ENCODE results near the gene FAT1.

FAT1 gene

DNA sequence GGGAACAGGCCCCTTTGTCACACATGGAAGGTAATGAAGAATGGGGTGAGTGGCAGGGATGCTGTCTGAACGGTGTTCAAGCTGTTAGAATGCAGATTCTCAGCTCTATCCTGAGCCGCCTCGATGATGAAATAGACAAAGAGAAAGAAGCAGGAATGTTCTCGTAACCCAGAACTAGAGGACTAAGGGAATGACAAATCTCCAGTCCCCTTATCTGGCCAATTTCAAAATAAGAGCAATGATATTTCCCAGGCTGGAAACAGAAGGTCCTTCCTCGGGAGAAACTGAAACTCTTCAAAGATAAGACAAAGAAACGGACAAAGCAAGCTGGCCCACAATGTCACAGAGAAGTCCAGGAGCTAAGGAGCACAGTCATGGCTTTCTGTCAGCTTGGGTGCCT is 138.7 kb downstream of the FAT1 start:
- H3K4me3 ChIP-seq (replicated peaks in 1 of 2; ENCODE audit: low read depth in 2 of 2, low read length in 2 of 2): no peak overlapping the region
- DNase-seq (ENCODE audit: low read depth in 2 of 2): peak; percentile 18 to 48
- TF ChIP-seq, protein P1, sequence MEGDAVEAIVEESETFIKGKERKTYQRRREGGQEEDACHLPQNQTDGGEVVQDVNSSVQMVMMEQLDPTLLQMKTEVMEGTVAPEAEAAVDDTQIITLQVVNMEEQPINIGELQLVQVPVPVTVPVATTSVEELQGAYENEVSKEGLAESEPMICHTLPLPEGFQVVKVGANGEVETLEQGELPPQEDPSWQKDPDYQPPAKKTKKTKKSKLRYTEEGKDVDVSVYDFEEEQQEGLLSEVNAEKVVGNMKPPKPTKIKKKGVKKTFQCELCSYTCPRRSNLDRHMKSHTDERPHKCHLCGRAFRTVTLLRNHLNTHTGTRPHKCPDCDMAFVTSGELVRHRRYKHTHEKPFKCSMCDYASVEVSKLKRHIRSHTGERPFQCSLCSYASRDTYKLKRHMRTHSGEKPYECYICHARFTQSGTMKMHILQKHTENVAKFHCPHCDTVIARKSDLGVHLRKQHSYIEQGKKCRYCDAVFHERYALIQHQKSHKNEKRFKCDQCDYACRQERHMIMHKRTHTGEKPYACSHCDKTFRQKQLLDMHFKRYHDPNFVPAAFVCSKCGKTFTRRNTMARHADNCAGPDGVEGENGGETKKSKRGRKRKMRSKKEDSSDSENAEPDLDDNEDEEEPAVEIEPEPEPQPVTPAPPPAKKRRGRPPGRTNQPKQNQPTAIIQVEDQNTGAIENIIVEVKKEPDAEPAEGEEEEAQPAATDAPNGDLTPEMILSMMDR (IDR thresholded peaks at IDR 0.05; ENCODE audit: low read depth, low read length): no peak

DNA sequence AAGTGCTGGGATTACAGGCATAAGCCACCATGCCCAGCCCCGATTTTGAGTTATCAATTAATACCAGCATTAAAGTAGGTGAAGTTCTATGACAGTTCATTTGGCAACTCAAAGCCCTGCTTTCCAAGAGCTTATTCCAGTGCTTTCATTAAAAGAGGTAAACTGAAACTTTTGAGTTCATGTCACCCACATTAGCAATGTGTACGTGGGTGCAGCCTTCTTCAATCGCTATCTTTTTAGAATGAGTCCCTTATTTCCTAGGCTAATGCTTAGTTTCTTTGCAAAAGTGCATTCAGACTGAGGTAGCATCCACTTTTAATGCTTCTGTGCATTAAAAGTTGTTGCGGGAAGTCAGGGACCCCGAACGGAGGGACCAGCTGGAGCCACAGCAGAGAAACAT is 142.2 kb downstream of the FAT1 start:
- TF ChIP-seq, protein P1 (IDR thresholded peaks at IDR 0.05; ENCODE audit: low read depth, low read length): no peak
- DNase-seq (ENCODE audit: low read depth in 2 of 2): no peak
- no peak overlapping the region for H3K4me3 ChIP-seq (replicated peaks in 1 of 2; ENCODE audit: low read depth in 2 of 2, low read length in 2 of 2)

DNA sequence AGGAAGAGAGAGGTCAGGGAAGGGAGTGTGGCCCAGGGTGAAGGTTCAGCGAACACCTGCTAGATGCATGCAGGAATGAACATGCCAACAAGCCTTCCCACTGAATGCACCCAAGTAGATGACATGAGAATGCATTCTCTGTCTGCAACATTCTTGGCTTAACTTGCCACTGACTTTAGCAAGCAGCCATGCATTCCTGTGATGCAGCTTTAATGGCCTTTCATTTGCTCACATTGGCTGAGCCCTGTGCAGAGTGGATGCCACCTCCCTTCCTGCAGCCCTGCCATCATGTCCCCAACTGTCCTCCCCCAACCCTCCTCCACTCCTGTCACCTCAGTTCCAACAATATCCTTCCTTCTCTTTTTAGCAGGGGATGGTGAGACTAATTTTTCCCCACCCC is 143.0 kb downstream of the FAT1 start:
- TF ChIP-seq, protein P1 (IDR thresholded peaks at IDR 0.05; ENCODE audit: low read depth, low read length): no peak
- no peak overlapping the region for H3K4me3 ChIP-seq (replicated peaks in 1 of 2; ENCODE audit: low read depth in 2 of 2, low read length in 2 of 2)
- no peak for DNase-seq (ENCODE audit: low read depth in 2 of 2)

DNA sequence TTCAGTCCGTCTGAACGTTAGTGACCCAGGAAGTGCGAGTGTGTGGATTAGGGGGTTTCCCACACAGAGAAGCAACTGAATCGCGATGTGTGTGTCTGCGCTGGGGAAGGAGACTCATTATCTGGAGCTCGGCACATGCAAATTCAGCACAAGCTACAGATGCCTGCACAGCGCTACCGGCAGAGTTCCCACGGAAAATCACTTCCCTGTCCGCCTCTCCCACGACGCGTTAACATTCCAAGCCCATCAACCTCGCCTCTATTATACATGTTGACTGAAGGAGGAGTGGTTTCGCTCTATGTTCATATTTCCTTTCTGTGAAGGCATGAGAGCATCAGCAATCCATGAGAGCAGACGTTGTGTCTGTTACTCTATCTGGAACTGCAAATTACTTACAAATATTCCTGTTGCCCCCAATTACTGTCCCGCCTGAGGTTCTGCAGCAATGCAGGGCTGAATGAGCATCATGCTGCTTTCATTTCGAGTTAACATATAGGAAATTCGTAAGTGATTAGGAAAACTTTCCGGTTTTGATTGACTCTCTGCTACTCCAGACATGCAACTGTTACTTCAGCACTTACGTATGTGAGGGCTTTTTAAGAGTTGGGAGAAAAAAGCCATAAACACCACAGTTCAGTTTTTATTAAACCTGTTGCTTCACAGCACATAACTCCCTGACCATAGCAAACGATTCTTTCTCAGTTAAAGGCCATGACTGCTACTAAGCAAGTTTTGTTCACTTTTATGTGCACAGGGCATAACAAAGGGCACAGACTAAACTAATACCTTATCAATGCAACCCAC is 153.3 kb downstream of the FAT1 start:
- TF ChIP-seq, protein P1 (IDR thresholded peaks at IDR 0.05; ENCODE audit: low read depth, low read length): no peak
- peak; percentile 67 to 73 for DNase-seq (ENCODE audit: low read depth in 2 of 2)
- peak overlapping the region; percentile 5 to 44 for H3K4me3 ChIP-seq (replicated peaks in 1 of 2; ENCODE audit: low read depth in 2 of 2, low read length in 2 of 2)

DNA sequence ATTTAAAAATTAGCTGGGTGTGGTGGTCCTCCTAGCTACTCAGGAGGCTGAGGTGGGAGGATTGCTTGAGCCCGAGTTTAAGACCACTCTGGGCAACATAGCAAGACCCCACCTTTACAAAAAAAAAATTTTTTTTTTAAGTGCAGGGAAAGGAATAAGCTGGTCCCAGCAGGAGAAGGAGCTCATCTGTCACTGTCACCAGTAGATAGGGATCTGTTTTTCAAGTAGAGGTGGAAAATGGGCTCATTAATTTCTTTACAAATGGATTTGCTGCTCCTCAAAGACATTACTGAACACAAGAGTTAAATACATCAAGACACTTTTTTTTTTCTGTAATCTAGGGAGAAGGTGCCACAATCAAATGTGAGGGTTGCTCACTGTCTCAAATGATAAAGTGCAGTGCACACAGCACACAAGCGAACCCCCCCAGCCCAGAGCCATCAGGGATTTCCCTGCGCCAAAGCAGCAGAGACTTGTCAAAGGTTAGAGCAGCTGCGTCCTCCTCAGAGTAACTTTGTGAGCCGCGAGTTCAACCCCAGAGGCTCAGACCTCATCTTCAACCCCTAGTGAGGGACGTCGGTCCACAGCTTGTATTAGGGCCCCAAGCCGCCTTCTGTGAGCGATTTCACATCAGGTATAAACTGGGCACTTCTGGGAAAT is 154.0 kb downstream of the FAT1 start:
- no peak for DNase-seq (ENCODE audit: low read depth in 2 of 2)
- TF ChIP-seq, protein P1 (IDR thresholded peaks at IDR 0.05; ENCODE audit: low read depth, low read length): no peak
- H3K4me3 ChIP-seq (replicated peaks in 1 of 2; ENCODE audit: low read depth in 2 of 2, low read length in 2 of 2): peak overlapping the region; percentile 5 to 44

DNA sequence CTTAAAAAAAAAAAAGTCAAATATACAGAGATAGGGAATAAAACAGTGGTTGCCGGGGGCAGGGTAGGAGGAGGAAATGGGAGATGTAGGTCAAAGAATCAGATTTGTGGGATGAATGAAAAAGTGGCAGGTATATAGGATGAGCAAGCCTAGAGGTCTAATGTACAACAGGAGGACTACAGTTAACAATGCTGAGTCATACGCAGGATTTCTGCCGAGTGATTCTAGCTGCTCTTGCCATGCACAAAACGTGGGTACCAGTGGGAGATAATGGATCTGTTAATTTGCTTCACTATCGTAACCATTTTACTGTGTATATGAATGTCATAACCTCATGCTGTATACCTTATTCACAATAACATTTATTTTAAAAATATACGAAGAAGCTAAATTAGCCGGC is 157.6 kb downstream of the FAT1 start:
- no peak overlapping the region for H3K4me3 ChIP-seq (replicated peaks in 1 of 2; ENCODE audit: low read depth in 2 of 2, low read length in 2 of 2)
- no peak for DNase-seq (ENCODE audit: low read depth in 2 of 2)
- TF ChIP-seq, protein P1 (IDR thresholded peaks at IDR 0.05; ENCODE audit: low read depth, low read length): no peak
